ENCODE results near the gene KANSL2. TPM values are rescaled to one million over a fixed set of nuclear protein-coding genes. Genes with fewer than 3 reads are reported as not detected.
A peak's percentile ranks its signal among the peaks of the same experiment; 100 is the strongest.
"Not testable (repeated sequence)": the region's sequence is repeated elsewhere in the genome, so short reads cannot be mapped to it uniquely, and the experiment has no call there.

Gene KANSL2
- total RNA-seq = 10 to 100 TPM; 28.4 to 50.7 (median 31.6) TPM
- polyA plus RNA-seq = 10 to 100 TPM; 38.3 to 48.4 (median 43.3) TPM
- long read RNA-seq, donor 1, partial matches to known transcripts = 0 of 3 reads
- long read RNA-seq, donor 1, other reads (novel, unspliced or antisense) = 0 of 3 reads
- long read RNA-seq, donor 2, partial matches to known transcripts = 0 of 1 reads
- long read RNA-seq, donor 2, other reads (novel, unspliced or antisense) = 0 of 1 reads

DNA sequence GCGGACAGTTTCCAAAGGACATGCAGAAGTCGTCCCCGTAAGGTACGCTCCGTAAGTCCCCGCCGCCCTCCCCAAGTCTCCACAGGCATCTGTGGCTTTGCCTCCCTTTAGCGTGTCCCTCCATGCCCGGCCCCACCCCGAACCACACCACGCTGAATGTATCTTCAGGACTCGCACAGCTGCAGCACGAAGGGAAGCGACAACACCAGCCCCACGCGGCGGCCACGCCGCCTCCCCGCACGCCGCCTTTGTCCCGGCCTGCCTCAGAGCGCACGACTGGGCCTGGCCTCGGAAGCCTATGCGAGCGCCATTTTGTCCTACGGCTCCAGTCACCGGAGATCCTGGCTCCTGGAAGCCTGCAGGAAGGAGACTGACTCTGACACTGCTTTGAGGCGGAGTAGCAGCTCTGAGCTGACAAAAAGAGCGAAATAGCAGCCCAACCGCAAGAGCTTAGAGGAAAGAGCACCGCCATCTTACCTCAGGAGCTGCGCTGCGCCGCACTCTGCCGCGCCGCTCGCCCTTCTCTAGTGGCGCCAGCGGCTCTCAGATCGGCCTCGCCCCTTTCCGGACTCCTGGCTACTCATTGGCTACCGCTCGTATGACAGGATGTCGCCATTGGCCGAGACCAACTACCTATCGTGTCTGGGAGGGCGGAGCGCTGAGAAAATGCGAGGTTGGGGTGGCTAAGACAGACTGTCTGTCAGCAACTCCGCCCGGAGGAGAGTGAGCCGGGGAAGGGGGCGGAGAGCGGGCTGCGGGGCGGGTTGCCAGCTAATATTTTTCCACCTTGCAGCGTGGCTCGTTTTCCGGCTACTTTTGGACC, at the start of gene KANSL2:
Gene KANSL2 (minus strand): TSS at position 529 of the 823 bp plus-strand sequence. CDS start 606 bp downstream, outside the sequence.
- peak; percentile 99 for DNase-seq
- intact Hi-C loops (cut with DNase I; ENCODE audit: low total_unique reads) = loop anchor here (2.0 kb wide), 1 partner anchor 33 kb away; no protein-coding TSS in a partner anchor
- H3K27me3 ChIP-seq (replicated peaks in 1 of 7) = no peaks in the 10 kb centered on the region
- peaks cover 0 to 38% (median 23%) of the 10 kb centered on the region in 6 donors for H3K36me3 ChIP-seq
- peak within 1 kb of the TSS; percentile 72 to 98 (median 87) for H3K4me3 ChIP-seq
- H3K4me1 ChIP-seq = peaks cover 39 to 56% (median 52%) of the 10 kb centered on the region in 6 donors
- WGBS, 5 donors = 0 to 1% (median 0%) methylated on average over 46 to 64 of the region's 64 CpGs
- TF ChIP-seq CTCF (IDR thresholded peaks at IDR 0.05 in 8 of 11, conservative IDR thresholded peaks at IDR 0.05 in 3 of 11) = peak in 2 of 11 experiments; percentile 14 to 30
- TF ChIP-seq POLR2A (IDR thresholded peaks at IDR 0.05) = peak; percentile 80 to 98 (median 93)
- TF ChIP-seq POLR2AphosphoS5 (IDR thresholded peaks at IDR 0.05) = peak; percentile 100
- no peaks in the 10 kb centered on the region for H3K9me3 ChIP-seq
- H3K27ac ChIP-seq = peak within 1 kb of the TSS; percentile 93 to 98 (median 95)

DNA sequence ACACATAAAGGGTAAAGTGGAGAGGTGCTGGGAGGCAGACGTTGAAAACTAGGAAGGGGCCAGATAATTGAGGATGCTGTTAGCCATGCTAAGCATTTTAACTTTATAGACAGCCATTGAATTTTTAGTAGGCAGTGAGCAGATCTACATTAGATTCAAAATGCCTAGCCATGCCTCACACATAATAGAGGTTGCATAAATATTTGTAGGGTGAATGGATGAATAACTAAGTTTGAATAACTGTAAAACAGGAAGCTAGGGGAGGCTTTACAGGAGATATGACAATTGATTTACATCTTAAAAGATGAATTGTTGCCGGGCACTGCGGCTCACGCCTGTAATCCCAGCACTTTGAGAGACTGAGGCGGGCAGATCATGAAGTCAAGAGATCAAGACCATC, 46.8 kb upstream of the KANSL2 start:
- Histone ChIP-seq H3K27ac (no peak overlapping the region), H3K4me3 (no peak overlapping the region), H3K36me3 (no peaks in the 10 kb centered on the region), H3K4me1 (no peaks in the 10 kb centered on the region), H3K9me3 (no peaks in the 10 kb centered on the region), H3K27me3 (replicated peaks in 1 of 7) (no peaks in the 10 kb centered on the region)
- no peak for DNase-seq
- no peak for TF ChIP-seq CTCF (IDR thresholded peaks at IDR 0.05 in 8 of 11, conservative IDR thresholded peaks at IDR 0.05 in 3 of 11)
- TF ChIP-seq POLR2A (IDR thresholded peaks at IDR 0.05) = no peak
- TF ChIP-seq POLR2AphosphoS5 (IDR thresholded peaks at IDR 0.05) = no peak
- 72 to 76% (median 74%) methylated on average over 5 of the region's 5 CpGs for WGBS, 5 donors
- intact Hi-C loops (cut with DNase I; ENCODE audit: low total_unique reads) = no loop called here

- H3K27ac ChIP-seq; H3K36me3 ChIP-seq; H3K27me3 ChIP-seq (replicated peaks in 1 of 7); H3K4me3 ChIP-seq; intact Hi-C loops (cut with DNase I; ENCODE audit: low total_unique reads); DNase-seq: not testable (repeated sequence)
- H3K4me1 ChIP-seq = peaks cover 2 to 13% (median 9%) of the 10 kb centered on the region in 6 donors
- 89 to 100% (median 94%) methylated on average over 1 of the region's 1 CpG for WGBS, 5 donors
- peaks cover 0 to 29% (median 24%) of the 10 kb centered on the region in 8 donors for H3K9me3 ChIP-seq
Measured at GRCh38 chr12:48720737-48721136, 38.7 kb upstream of the KANSL2 start.

DNA sequence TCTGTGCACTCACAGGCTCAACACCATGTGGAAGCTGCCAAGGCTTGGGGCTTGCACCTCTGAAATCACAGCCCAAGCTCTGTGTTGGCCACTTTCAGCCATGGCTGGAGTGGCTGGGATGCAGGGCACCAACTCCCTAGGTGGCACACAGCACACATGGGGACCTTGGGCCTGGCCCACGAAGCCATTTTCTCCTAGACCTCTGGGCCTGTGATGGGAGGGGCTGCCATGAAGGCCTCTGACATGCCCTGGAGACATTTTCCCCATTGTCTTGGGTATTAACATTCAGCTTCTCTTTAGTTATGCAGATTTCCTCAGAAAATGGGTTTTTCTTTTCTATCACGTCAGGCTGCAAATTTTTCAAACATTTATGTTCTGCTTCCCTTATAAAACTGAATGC, 38.1 kb upstream of the KANSL2 start:
- H3K27me3 ChIP-seq (replicated peaks in 1 of 7); H3K36me3 ChIP-seq; DNase-seq; H3K4me3 ChIP-seq; intact Hi-C loops (cut with DNase I; ENCODE audit: low total_unique reads); H3K27ac ChIP-seq: not testable (repeated sequence)
- Histone ChIP-seq H3K4me1 (peaks cover 6 to 19% (median 15%) of the 10 kb centered on the region in 6 donors), H3K9me3 (peaks cover 0 to 29% (median 24%) of the 10 kb centered on the region in 8 donors)
- 80 to 95% (median 82%) methylated on average over 2 of the region's 2 CpGs for WGBS, 5 donors

GRCh38 chr12:48719002-48719401, 37.0 kb upstream of the KANSL2 start:
- Histone ChIP-seq H3K4me1 (peaks cover 16 to 31% (median 27%) of the 10 kb centered on the region in 6 donors), H3K9me3 (peaks cover 0 to 29% (median 24%) of the 10 kb centered on the region in 8 donors), H3K36me3 (peaks cover 0 to 10% (median 1%) of the 10 kb centered on the region in 6 donors)
- DNase-seq; intact Hi-C loops (cut with DNase I; ENCODE audit: low total_unique reads); H3K27ac ChIP-seq; H3K4me3 ChIP-seq; H3K27me3 ChIP-seq (replicated peaks in 1 of 7): not testable (repeated sequence)
- 88 to 97% (median 92%) methylated on average over 4 of the region's 4 CpGs for WGBS, 5 donors
